Measurements from ENCODE around the gene PDAP1. TPM values are rescaled to one million over a fixed set of nuclear protein-coding genes. Genes with fewer than 3 reads are reported as not detected.

Gene PDAP1
- 54.2 and 55.6 TPM in 2 replicates for total RNA-seq (2014; rRNA removed; shearing (Covaris generic))
- 92.5 and 106 TPM in 2 replicates for polyA plus RNA-seq (2015; cell fraction: cytosol; rRNA removed)
- 17.8 and 18.4 TPM in 2 replicates for polyA plus RNA-seq (2015; cell fraction: nucleus; rRNA removed)

- in situ Hi-C loops (cut with HindIII; ENCODE audit: low pct_unique_long_range_greater_than_20kb, low sequenced_read_pairs), result no loop called here
- DNase-seq (ENCODE audit: low read depth, low spot score), result peak; percentile 96
Measured at GRCh38 chr7:99408379-99409191, at the start of gene PDAP1, which contains the start of gene BUD31. Gene PDAP1, minus strand, starts transcription at chr7:99408597. Its CDS starts 49 bp downstream, at chr7:99408548. Gene BUD31, plus strand, starts transcription at chr7:99408969. Its CDS starts 2,124 bp downstream, at chr7:99411093.

GRCh38 chr7:99457650-99458493 is 49.5 kb upstream of the PDAP1 start:
- no peak for DNase-seq (ENCODE audit: low read depth, low spot score)
- in situ Hi-C loops (cut with HindIII; ENCODE audit: low pct_unique_long_range_greater_than_20kb, low sequenced_read_pairs), result no loop called here

- DNase-seq (ENCODE audit: low read depth, low spot score), result no peak
Measured at GRCh38 chr7:99457050-99457649, 48.8 kb upstream of the PDAP1 start.

GRCh38 chr7:99456288-99456687 is 47.9 kb upstream of the PDAP1 start:
- in situ Hi-C loops (cut with HindIII; ENCODE audit: low pct_unique_long_range_greater_than_20kb, low sequenced_read_pairs), result no loop called here
- DNase-seq (ENCODE audit: low read depth, low spot score), result no peak

More at GRCh38 chr7:99457050-99457649, 48.8 kb upstream of the PDAP1 start:
- in situ Hi-C loops (cut with HindIII; ENCODE audit: low pct_unique_long_range_greater_than_20kb, low sequenced_read_pairs), result no loop called here

- no peak for DNase-seq (ENCODE audit: low read depth, low spot score)
- in situ Hi-C loops (cut with HindIII; ENCODE audit: low pct_unique_long_range_greater_than_20kb, low sequenced_read_pairs), result no loop called here
Measured at GRCh38 chr7:99455874-99456273, 47.5 kb upstream of the PDAP1 start.

- no peak for DNase-seq (ENCODE audit: low read depth, low spot score)
- in situ Hi-C loops (cut with HindIII; ENCODE audit: low pct_unique_long_range_greater_than_20kb, low sequenced_read_pairs), result no loop called here
Measured at GRCh38 chr7:99453105-99453504, 44.7 kb upstream of the PDAP1 start.

- no peak for DNase-seq (ENCODE audit: low read depth, low spot score)
- in situ Hi-C loops (cut with HindIII; ENCODE audit: low pct_unique_long_range_greater_than_20kb, low sequenced_read_pairs), result no loop called here
Measured at GRCh38 chr7:99452541-99452940, 44.1 kb upstream of the PDAP1 start.

GRCh38 chr7:99451936-99452335 is 43.5 kb upstream of the PDAP1 start:
- in situ Hi-C loops (cut with HindIII; ENCODE audit: low pct_unique_long_range_greater_than_20kb, low sequenced_read_pairs), result no loop called here
- no peak for DNase-seq (ENCODE audit: low read depth, low spot score)

- no peak for DNase-seq (ENCODE audit: low read depth, low spot score)
- in situ Hi-C loops (cut with HindIII; ENCODE audit: low pct_unique_long_range_greater_than_20kb, low sequenced_read_pairs), result no loop called here
Measured at GRCh38 chr7:99449326-99449725, 40.9 kb upstream of the PDAP1 start.

- in situ Hi-C loops (cut with HindIII; ENCODE audit: low pct_unique_long_range_greater_than_20kb, low sequenced_read_pairs), result no loop called here
- DNase-seq (ENCODE audit: low read depth, low spot score), result no peak
Measured at GRCh38 chr7:99448855-99449254, 40.5 kb upstream of the PDAP1 start.

GRCh38 chr7:99447943-99448342 is 39.5 kb upstream of the PDAP1 start:
- in situ Hi-C loops (cut with HindIII; ENCODE audit: low pct_unique_long_range_greater_than_20kb, low sequenced_read_pairs), result no loop called here
- DNase-seq (ENCODE audit: low read depth, low spot score), result peak; percentile 75

- in situ Hi-C loops (cut with HindIII; ENCODE audit: low pct_unique_long_range_greater_than_20kb, low sequenced_read_pairs), result no loop called here
- DNase-seq (ENCODE audit: low read depth, low spot score), result peak; percentile 70
Measured at GRCh38 chr7:99446096-99446495, 37.7 kb upstream of the PDAP1 start.

- in situ Hi-C loops (cut with HindIII; ENCODE audit: low pct_unique_long_range_greater_than_20kb, low sequenced_read_pairs), result no loop called here
- DNase-seq (ENCODE audit: low read depth, low spot score), result peak; percentile 37
Measured at GRCh38 chr7:99440195-99440594, 31.8 kb upstream of the PDAP1 start.

GRCh38 chr7:99438573-99439480 is 30.4 kb upstream of the PDAP1 start, which contains the start of the genes CPSF4 and PTCD1:
Gene CPSF4, plus strand, starts transcription at chr7:99438943. Its CDS starts 140 bp downstream, at chr7:99439083.
Gene PTCD1, minus strand, starts transcription at chr7:99438798. Its CDS starts 3,556 bp downstream, at chr7:99435242.
- in situ Hi-C loops (cut with HindIII; ENCODE audit: low pct_unique_long_range_greater_than_20kb, low sequenced_read_pairs), result no loop called here
- peak; percentile 98 for DNase-seq (ENCODE audit: low read depth, low spot score)

- in situ Hi-C loops (cut with HindIII; ENCODE audit: low pct_unique_long_range_greater_than_20kb, low sequenced_read_pairs), result no loop called here
- no peak for DNase-seq (ENCODE audit: low read depth, low spot score)
Measured at GRCh38 chr7:99437946-99438572, 29.7 kb upstream of the PDAP1 start.

GRCh38 chr7:99433158-99433557 is 24.8 kb upstream of the PDAP1 start:
- DNase-seq (ENCODE audit: low read depth, low spot score), result no peak
- in situ Hi-C loops (cut with HindIII; ENCODE audit: low pct_unique_long_range_greater_than_20kb, low sequenced_read_pairs), result no loop called here

Measured in SK-MEL-5 (cell line).